ENCODE data around the gene SASH1. TPM values are rescaled to one million over a fixed set of nuclear protein-coding genes. Genes with fewer than 3 reads are reported as not detected.

The SASH1 gene
- total and polyA plus RNA-seq, 2 of the 8 experiments (the other 6 are each of a cell fraction or from before 2014, with no cell fraction given), result 6.0 to 20.2 TPM

GRCh38 chr6:148431413-148431812, 88.8 kb downstream of the SASH1 start (continued):
- TF ChIP-seq CHD7 (IDR thresholded peaks at IDR 0.05; ENCODE audit: insufficient replicate concordance, low read length) (no peak), CTCF (IDR thresholded peaks at IDR 0.05; ENCODE audit: control extremely low read depth in 1 of 3, insufficient read depth in 1 of 3, low read depth in 1 of 3, low read length in 3 of 3) (no peak), CEBPB (IDR thresholded peaks at IDR 0.05; ENCODE audit: low read depth, low read length) (no peak), KDM4A (IDR thresholded peaks at IDR 0.05; ENCODE audit: low read depth, low read length, severe bottlenecking) (no peak), NRF1 (IDR thresholded peaks at IDR 0.05; ENCODE audit: low read depth, low read length) (no peak), CBX5 (IDR thresholded peaks at IDR 0.05; ENCODE audit: low read depth, low read length) (no peak)

All from H1 (cell line).